HG03520 (cell line): ENCODE data around the gene MFSD2A.
"Not testable (repeated sequence)": the region's sequence is repeated elsewhere in the genome, so short reads cannot be mapped to it uniquely, and the experiment has no call there.

ENCODE experiments used
- ATAC-seq: cut with Tn5 transposase; IDR thresholded peaks from one replicate; pipeline ENCODE4 v1.9.1; 2021; ENCODE audit warnings: mild to moderate bottlenecking, moderate library complexity; ENCODE audit not compliant: unreplicated experiment

Gene MFSD2A

GRCh38 chr1:39996396-39997004, 41.6 kb downstream of the MFSD2A start:
- no peak for ATAC-seq

- no peak for ATAC-seq
These were observed 46.5 kb downstream of the MFSD2A start for GRCh38 chr1:40001456-40001855.

- no peak for ATAC-seq
These were observed 48.5 kb downstream of the MFSD2A start for GRCh38 chr1:40003156-40004093.

- no peak for ATAC-seq
These were observed 49.9 kb downstream of the MFSD2A start for GRCh38 chr1:40004857-40005256.

GRCh38 chr1:40007481-40008034, 52.6 kb downstream of the MFSD2A start:
- not testable (repeated sequence) for ATAC-seq

GRCh38 chr1:40011198-40011597, 56.3 kb downstream of the MFSD2A start:
- ATAC-seq, result no peak

GRCh38 chr1:40014253-40014706, 59.3 kb downstream of the MFSD2A start:
- no peak for ATAC-seq

GRCh38 chr1:40014812-40015594, 60.1 kb downstream of the MFSD2A start:
- no peak for ATAC-seq

GRCh38 chr1:40017951-40018575, 63.1 kb downstream of the MFSD2A start:
- ATAC-seq, result no peak
